WTC11 (cell line): ENCODE measurements around the gene KBTBD12. TPM values are rescaled to one million over a fixed set of nuclear protein-coding genes. Genes with fewer than 3 reads are reported as not detected.

Source experiments
- ATAC-seq: fragments of 200-7000 bp; cut with Tn5 transposase; 2 replicates; pipeline ENCODE4 v1.10.0; 2021; ENCODE audit warnings: mild to moderate bottlenecking, moderate library complexity
- CTCF ChIA-PET: fragments of 300-600 bp; sonication (Branson Sonifier 250); formaldehyde crosslinking; loops from one replicate; lab custom pipeline; 2021; ENCODE audit warnings: antibody characterized with exemption; lab: Charles Lee
- POLR2A ChIA-PET: fragments of 350-600 bp; sonication (Branson Sonifier 250); formaldehyde crosslinking; loops from one replicate; lab custom pipeline; 2021; ENCODE audit warnings: antibody characterized with exemption; lab: Charles Lee
- DNase-seq: peaks from one replicate; pipeline ENCODE4 v3.0.0; 2021; ENCODE audit warnings: low spot score
- H3K27ac Mint-ChIP-seq: 2 replicates; pipeline ENCODE4 v1.8.0; 2021; ENCODE audit warnings: mixed read lengths
- H3K27me3 Mint-ChIP-seq: 2 replicates; pipeline ENCODE4 v1.8.0; 2021; ENCODE audit warnings: low read depth, mild to moderate bottlenecking, moderate library complexity, mixed read lengths
- H3K36me3 Mint-ChIP-seq: 2 replicates; pipeline ENCODE4 v1.8.0; 2021; ENCODE audit warnings: mixed read lengths
- H3K4me1 Mint-ChIP-seq: 2 replicates; pipeline ENCODE4 v1.8.0; 2022; ENCODE audit warnings: mixed read lengths
- H3K4me3 Mint-ChIP-seq: 2 replicates; pipeline ENCODE4 v1.8.0; 2021; ENCODE audit warnings: mild to moderate bottlenecking, moderate library complexity, mixed read lengths
- H3K9me3 Mint-ChIP-seq: 2 replicates; pipeline ENCODE4 v1.8.0; 2021; ENCODE audit warnings: mixed read lengths
- AR ChIP-seq: fragments of 250-450 bp; sonication (Bioruptor Pico); IDR thresholded peaks from 2 replicates; pipeline ENCODE4 v1.9.0; 2021; ENCODE audit warnings: mild to moderate bottlenecking
- ARID4B ChIP-seq: sonication (generic); formaldehyde crosslinking; IDR thresholded peaks from 2 replicates; pipeline ENCODE4 v1.8.0; 2023; ENCODE audit warnings: missing genetic modification reagents, mild to moderate bottlenecking, borderline replicate concordance
- ATF1 ChIP-seq: sonication (generic); formaldehyde crosslinking; IDR thresholded peaks from 2 replicates; pipeline ENCODE4 v1.8.1; 2023; ENCODE audit warnings: mild to moderate bottlenecking, moderate library complexity, missing genetic modification reagents
- ERG ChIP-seq: fragments of 250-450 bp; sonication (Bioruptor Pico); IDR thresholded peaks from 2 replicates; pipeline ENCODE4 v1.8.0; 2021; ENCODE audit warnings: mild to moderate bottlenecking
- NFE2L1 ChIP-seq: sonication (generic); formaldehyde crosslinking; IDR thresholded peaks from 2 replicates; pipeline ENCODE4 v1.8.1; 2023; ENCODE audit warnings: missing genetic modification reagents
- ZNF232 ChIP-seq: sonication (generic); formaldehyde crosslinking; IDR thresholded peaks from 2 replicates; pipeline ENCODE4 v1.8.0; 2022; ENCODE audit warnings: mild to moderate bottlenecking, missing genetic modification reagents
- ZNF317 ChIP-seq: sonication (generic); formaldehyde crosslinking; IDR thresholded peaks from 2 replicates; pipeline ENCODE4 v1.8.1; 2023; ENCODE audit warnings: low read depth, mild to moderate bottlenecking, moderate library complexity, missing genetic modification reagents, borderline replicate concordance
- ZNF532 ChIP-seq: fragments of 250-450 bp; sonication (Bioruptor Pico); IDR thresholded peaks from 2 replicates; pipeline ENCODE4 v1.9.0; 2021; ENCODE audit warnings: mild to moderate bottlenecking, borderline replicate concordance
- total RNA-seq: library from RNA; stranded (reverse); gene quantifications from 3 replicates; pipeline ENCODE4 v1.2.3, GENCODE V29; 2021

The KBTBD12 gene
- total RNA-seq, 1 experiment from 2014 or later: 0.22 TPM

- TF ChIP-seq ZNF532 (CRISPR knock-in tag) (no peak), ARID4B (CRISPR knock-in tag) (no peak)
- TF ChIP-seq, all 79 proteins: peak for 0
These were observed 76.2 kb downstream of the KBTBD12 start (continued) for GRCh38 chr3:127991251-127991650.

- Mint-ChIP-seq H3K36me3 (no peaks in the 10 kb centered on the region), H3K27ac (no peak overlapping the region), H3K4me3 (no peak overlapping the region), H3K9me3 (no peaks in the 10 kb centered on the region), H3K4me1 (no peaks in the 10 kb centered on the region), H3K27me3 (peaks cover 37% of the 10 kb centered on the region)
- ATAC-seq (no peak), DNase-seq (no peak)
- TF ChIP-seq ZNF232 (CRISPR knock-in tag): no peak
- TF ChIP-seq NFE2L1: no peak
- no peak for TF ChIP-seq ERG
- TF ChIP-seq ZNF317 (CRISPR knock-in tag): no peak
- TF ChIP-seq ARID4B (CRISPR knock-in tag): no peak
- TF ChIP-seq AR (CRISPR knock-in tag): no peak
- no peak for TF ChIP-seq ATF1 (CRISPR knock-in tag)
- POLR2A ChIA-PET: no interaction called here
- CTCF ChIA-PET: interaction anchor here (0.7 to 1.5 kb wide), 4 partner anchors 17 to 312 kb away, joined by 3 to 4 read pairs (median 4); no protein-coding TSS in a partner anchor
These were observed 76.6 kb downstream of the KBTBD12 start for GRCh38 chr3:127991681-127992080.
